ENCODE measurements around the gene FSD1L. TPM values are rescaled to one million over a fixed set of nuclear protein-coding genes. Genes with fewer than 3 reads are reported as not detected.

FSD1L gene
- total RNA-seq, 6 donors from 2014 or later = 4.1 to 14.7 (median 5.8) TPM

DNA sequence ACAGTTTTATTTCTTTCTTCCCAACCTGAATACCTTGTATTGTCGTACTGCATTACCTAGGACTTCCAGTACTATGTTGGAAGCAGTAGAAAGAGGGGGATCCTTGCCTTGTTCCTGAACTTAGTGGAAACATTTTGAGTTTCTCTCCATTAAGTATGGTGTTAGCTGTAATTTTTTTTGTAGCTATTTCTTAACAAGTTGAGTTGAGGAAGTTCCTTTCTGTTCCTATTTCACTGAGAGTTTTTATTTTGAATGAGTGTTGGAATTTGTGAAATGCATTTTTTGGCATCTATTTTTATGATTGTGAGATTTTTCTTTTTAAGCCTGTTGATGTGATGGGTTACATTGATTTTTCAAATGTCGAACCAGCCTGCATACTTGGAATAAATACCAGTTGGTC, 49.0 kb downstream of the FSD1L start:
- no peaks in the 10 kb centered on the region for H3K36me3 ChIP-seq
- DNase-seq (no peak), ATAC-seq (ENCODE audit: low FRiP score in 2 of 2) (no peak)
- TF ChIP-seq POLR2A (IDR thresholded peaks at IDR 0.05) = no peak
- TF ChIP-seq EP300 (IDR thresholded peaks at IDR 0.05) = no peak
- TF ChIP-seq POLR2AphosphoS5 (IDR thresholded peaks at IDR 0.05) = no peak
- TF ChIP-seq, protein P1, sequence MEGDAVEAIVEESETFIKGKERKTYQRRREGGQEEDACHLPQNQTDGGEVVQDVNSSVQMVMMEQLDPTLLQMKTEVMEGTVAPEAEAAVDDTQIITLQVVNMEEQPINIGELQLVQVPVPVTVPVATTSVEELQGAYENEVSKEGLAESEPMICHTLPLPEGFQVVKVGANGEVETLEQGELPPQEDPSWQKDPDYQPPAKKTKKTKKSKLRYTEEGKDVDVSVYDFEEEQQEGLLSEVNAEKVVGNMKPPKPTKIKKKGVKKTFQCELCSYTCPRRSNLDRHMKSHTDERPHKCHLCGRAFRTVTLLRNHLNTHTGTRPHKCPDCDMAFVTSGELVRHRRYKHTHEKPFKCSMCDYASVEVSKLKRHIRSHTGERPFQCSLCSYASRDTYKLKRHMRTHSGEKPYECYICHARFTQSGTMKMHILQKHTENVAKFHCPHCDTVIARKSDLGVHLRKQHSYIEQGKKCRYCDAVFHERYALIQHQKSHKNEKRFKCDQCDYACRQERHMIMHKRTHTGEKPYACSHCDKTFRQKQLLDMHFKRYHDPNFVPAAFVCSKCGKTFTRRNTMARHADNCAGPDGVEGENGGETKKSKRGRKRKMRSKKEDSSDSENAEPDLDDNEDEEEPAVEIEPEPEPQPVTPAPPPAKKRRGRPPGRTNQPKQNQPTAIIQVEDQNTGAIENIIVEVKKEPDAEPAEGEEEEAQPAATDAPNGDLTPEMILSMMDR (IDR thresholded peaks at IDR 0.05) = no peak
- H3K4me1 ChIP-seq = no peaks in the 10 kb centered on the region
- H3K9me3 ChIP-seq = no peaks in the 10 kb centered on the region
- H3K27ac ChIP-seq = no peak overlapping the region
- H3K27me3 ChIP-seq = no peaks in the 10 kb centered on the region
- WGBS, 2 donors = 81 to 82% methylated on average over 2 of the region's 2 CpGs
- H3K4me3 ChIP-seq = no peak overlapping the region

DNA sequence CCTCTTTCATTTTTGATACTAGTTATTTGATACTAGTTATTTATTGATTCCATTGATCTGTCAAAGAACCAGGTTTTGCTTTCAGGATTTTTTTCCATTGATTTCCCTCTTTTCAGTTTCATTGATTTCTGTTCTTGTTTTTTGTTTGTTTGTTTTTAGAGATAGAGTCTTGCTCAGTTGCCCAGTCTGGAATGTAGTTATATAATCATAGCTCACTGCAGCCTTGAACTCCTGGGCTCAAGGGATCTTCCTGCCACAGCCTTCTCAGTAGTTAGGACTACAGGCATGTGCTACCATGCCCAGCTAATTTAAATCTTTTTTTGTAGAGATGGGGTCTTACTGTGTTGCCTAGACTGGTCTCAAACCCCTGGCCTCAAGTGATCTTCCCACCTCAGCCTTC, 49.9 kb downstream of the FSD1L start:
- DNase-seq (no peak), ATAC-seq (ENCODE audit: low FRiP score in 2 of 2) (no peak)
- TF ChIP-seq POLR2A (IDR thresholded peaks at IDR 0.05) = no peak
- no peak for TF ChIP-seq EP300 (IDR thresholded peaks at IDR 0.05)
- no peak for TF ChIP-seq POLR2AphosphoS5 (IDR thresholded peaks at IDR 0.05)
- TF ChIP-seq, protein P1 (IDR thresholded peaks at IDR 0.05) = no peak
- Histone ChIP-seq H3K27ac (no peak overlapping the region), H3K36me3 (no peaks in the 10 kb centered on the region), H3K4me1 (no peaks in the 10 kb centered on the region), H3K9me3 (no peaks in the 10 kb centered on the region), H3K27me3 (no peaks in the 10 kb centered on the region), H3K4me3 (no peak overlapping the region)

DNA sequence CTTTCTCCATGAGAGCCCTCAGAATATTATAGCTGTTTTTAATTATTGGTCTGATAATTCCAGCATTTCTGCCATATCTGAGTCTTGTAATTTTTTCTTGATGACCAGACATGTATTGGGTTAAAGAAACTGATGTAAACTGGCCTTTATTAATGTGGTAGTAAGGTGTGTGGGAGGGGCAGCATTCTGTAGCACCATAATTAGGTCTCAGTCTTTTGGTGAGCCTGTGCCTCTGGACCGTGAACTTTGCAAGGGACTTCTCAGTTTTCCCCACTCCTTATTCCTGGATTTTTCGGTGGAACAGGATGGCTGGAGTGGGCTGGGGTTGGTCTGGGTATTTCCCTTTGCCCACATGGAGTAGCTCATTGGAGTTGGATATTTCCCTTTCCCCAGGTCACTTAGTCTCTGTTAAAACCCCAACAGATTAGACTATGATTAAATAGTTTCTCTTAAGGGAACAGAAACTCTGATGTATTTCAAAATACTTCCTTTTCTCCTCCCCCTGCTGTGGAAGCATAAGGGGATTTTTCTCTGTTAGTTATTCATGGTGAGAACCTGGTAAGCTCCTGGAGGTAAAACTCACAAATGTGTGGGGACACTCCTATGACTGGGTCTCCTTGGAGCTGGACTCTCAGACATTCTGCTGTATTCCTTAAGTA, 52.4 kb downstream of the FSD1L start:
- H3K9me3 ChIP-seq = no peaks in the 10 kb centered on the region
- no peaks in the 10 kb centered on the region for H3K27me3 ChIP-seq
- WGBS, 2 donors = 49 to 63% methylated on average over 2 of the region's 2 CpGs
- DNase-seq = no peak
- no peak for ATAC-seq (ENCODE audit: low FRiP score in 2 of 2)
- no peak overlapping the region for H3K4me3 ChIP-seq
- no peaks in the 10 kb centered on the region for H3K36me3 ChIP-seq
- H3K4me1 ChIP-seq = no peaks in the 10 kb centered on the region
- no peak overlapping the region for H3K27ac ChIP-seq
- TF ChIP-seq EP300 (IDR thresholded peaks at IDR 0.05) = no peak
- no peak for TF ChIP-seq POLR2A (IDR thresholded peaks at IDR 0.05)
- TF ChIP-seq, protein P1 (IDR thresholded peaks at IDR 0.05) = no peak

DNA sequence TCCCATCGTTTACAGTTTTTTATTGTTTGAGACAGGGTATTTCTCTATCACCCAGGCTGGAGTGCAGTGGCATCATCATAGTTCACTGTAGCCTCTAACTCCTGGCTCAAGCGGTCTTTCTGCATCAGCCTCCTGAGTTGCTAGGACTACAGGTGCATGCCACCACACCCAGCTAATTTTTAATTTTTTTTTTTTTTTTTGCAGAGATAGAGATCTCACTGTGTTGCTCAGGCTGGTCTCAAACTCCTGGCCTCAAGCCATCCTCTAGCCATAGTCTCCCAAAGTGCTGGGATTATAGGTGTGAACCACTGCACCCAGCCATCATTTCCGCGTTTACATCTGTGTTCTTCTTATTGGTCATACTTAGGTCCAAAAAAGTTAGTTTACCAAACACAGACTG, 53.6 kb downstream of the FSD1L start:
- ATAC-seq (ENCODE audit: low FRiP score in 2 of 2) (no peak), DNase-seq (no peak)
- TF ChIP-seq POLR2AphosphoS5 (IDR thresholded peaks at IDR 0.05) = no peak
- TF ChIP-seq, protein P1 (IDR thresholded peaks at IDR 0.05) = no peak
- TF ChIP-seq EP300 (IDR thresholded peaks at IDR 0.05) = no peak
- TF ChIP-seq POLR2A (IDR thresholded peaks at IDR 0.05) = no peak
- Histone ChIP-seq H3K27ac (no peak overlapping the region), H3K36me3 (no peaks in the 10 kb centered on the region), H3K9me3 (no peaks in the 10 kb centered on the region), H3K27me3 (no peaks in the 10 kb centered on the region), H3K4me3 (no peak overlapping the region), H3K4me1 (no peaks in the 10 kb centered on the region)
- 98% methylated on average over 4 of the region's 4 CpGs for WGBS, 2 donors

DNA sequence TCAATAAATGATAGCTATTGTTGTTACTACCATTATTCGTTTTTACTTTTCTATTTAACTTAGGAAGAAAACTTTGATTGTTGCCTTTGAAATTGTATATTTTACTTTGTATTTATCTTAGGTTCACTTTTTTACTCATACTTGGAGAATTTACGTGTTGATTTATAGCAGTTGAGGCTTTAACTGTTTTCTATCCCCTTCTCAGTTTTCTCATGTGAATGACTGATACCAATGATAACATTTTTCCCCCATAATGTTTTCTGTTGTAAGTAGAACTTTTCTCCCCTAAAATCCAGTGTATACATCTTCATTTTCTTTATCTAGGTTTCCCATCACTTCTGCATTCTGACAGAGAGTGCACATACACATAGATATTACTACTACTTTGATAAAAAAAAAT, 54.4 kb downstream of the FSD1L start:
- peaks cover 0 to 5% (median 0%) of the 10 kb centered on the region in 4 donors for H3K36me3 ChIP-seq
- H3K27me3 ChIP-seq = no peaks in the 10 kb centered on the region
- ATAC-seq (ENCODE audit: low FRiP score in 2 of 2) = no peak
- 89 to 95% methylated on average over 2 of the region's 2 CpGs for WGBS, 2 donors
- no peak overlapping the region for H3K27ac ChIP-seq
- no peak for DNase-seq
- H3K4me1 ChIP-seq = no peaks in the 10 kb centered on the region
- TF ChIP-seq POLR2AphosphoS5 (IDR thresholded peaks at IDR 0.05) = no peak
- TF ChIP-seq, protein P1 (IDR thresholded peaks at IDR 0.05) = no peak
- TF ChIP-seq POLR2A (IDR thresholded peaks at IDR 0.05) = no peak
- TF ChIP-seq EP300 (IDR thresholded peaks at IDR 0.05) = no peak
- H3K9me3 ChIP-seq = no peaks in the 10 kb centered on the region
- no peak overlapping the region for H3K4me3 ChIP-seq
